ENCODE results near the gene ARMC9.
"Not testable (repeated sequence)": the region's sequence is repeated elsewhere in the genome, so short reads cannot be mapped to it uniquely, and the experiment has no call there.

Gene ARMC9

DNA sequence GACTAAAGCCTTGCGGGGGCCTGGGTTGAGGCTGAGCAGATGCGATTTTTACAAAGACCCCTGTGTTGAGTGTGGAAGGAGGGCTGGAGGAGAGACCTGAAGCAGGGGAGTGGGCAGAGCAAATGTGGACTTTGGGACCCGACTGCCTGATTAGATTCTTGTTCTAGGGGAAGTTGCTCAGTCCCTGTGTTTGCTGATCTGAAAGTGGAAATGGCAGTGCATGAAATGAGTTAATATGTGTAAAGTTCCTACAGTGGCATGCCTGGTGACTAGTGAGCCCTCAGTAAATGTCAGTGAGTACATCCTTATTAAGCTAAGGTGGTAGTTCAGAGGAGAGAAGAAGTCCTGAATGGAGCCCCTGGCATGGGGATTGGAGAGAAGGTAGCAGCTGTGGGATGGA is 52.3 kb downstream of the ARMC9 start:
- no peaks in the 10 kb centered on the region for H3K27me3 ChIP-seq (replicated peaks; ENCODE audit: control insufficient read depth, insufficient read depth, low read length)
- TF ChIP-seq, protein P1, sequence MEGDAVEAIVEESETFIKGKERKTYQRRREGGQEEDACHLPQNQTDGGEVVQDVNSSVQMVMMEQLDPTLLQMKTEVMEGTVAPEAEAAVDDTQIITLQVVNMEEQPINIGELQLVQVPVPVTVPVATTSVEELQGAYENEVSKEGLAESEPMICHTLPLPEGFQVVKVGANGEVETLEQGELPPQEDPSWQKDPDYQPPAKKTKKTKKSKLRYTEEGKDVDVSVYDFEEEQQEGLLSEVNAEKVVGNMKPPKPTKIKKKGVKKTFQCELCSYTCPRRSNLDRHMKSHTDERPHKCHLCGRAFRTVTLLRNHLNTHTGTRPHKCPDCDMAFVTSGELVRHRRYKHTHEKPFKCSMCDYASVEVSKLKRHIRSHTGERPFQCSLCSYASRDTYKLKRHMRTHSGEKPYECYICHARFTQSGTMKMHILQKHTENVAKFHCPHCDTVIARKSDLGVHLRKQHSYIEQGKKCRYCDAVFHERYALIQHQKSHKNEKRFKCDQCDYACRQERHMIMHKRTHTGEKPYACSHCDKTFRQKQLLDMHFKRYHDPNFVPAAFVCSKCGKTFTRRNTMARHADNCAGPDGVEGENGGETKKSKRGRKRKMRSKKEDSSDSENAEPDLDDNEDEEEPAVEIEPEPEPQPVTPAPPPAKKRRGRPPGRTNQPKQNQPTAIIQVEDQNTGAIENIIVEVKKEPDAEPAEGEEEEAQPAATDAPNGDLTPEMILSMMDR (IDR thresholded peaks at IDR 0.05; ENCODE audit: insufficient read depth, low read length, poor library complexity, severe bottlenecking) = no peak
- H3K36me3 ChIP-seq (ENCODE audit: control insufficient read depth, insufficient read depth, low read length) = no peaks in the 10 kb centered on the region; the same call in 1 of the 2 replicates
- no peak for DNase-seq (ENCODE audit: extremely low read depth, insufficient read length)
- no peak overlapping the region for H3K4me3 ChIP-seq (replicated peaks; ENCODE audit: low read depth, low read length)

DNA sequence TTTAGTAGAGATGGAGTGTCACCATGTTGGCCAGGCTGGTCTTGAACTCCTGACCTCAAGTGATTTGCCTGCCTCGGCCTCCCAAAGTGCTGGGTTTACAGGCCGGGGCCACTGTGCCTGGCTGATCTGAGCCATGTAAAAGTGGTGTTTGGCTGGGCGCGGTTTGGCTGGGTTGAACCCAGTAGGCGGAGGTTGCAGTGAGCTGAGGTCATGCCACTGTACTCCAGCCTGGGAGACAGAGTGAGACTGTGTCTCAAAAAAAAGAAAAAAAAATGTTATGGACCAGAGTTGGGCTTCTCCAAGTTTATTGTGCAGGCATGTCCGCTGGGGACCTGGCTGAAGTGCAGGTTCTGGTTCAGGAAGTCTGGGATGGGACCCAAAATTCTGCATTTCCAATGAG is 54.9 kb downstream of the ARMC9 start:
- H3K36me3 ChIP-seq (ENCODE audit: control insufficient read depth, insufficient read depth, low read length); H3K4me3 ChIP-seq (replicated peaks; ENCODE audit: low read depth, low read length); DNase-seq (ENCODE audit: extremely low read depth, insufficient read length); H3K27me3 ChIP-seq (replicated peaks; ENCODE audit: control insufficient read depth, insufficient read depth, low read length): not testable (repeated sequence)

DNA sequence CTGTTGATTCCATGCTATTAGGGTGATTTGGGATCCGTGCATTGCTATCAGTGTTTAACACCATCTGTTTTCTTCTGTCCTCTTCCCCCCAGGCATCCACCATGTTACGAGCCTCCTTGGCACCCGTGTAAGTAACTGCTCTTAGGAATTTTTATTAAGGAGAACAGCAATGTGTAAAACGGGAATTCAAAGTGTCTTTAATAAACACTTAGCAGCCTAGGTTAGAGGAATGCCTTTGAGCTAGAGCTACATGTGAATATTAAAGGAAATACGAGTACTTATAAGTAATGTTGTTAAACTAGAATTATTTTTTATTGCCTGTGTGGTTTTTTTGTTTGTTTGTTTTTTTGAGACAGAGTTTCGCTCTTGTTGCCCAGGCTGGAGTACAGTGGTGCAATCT is 58.1 kb downstream of the ARMC9 start:
- DNase-seq (ENCODE audit: extremely low read depth, insufficient read length) = no peak
- no peak overlapping the region for H3K4me3 ChIP-seq (replicated peaks; ENCODE audit: low read depth, low read length)
- no peaks in the 10 kb centered on the region for H3K27me3 ChIP-seq (replicated peaks; ENCODE audit: control insufficient read depth, insufficient read depth, low read length)
- no peaks in the 10 kb centered on the region; the same call in none of the 2 replicates for H3K36me3 ChIP-seq (ENCODE audit: control insufficient read depth, insufficient read depth, low read length)
- TF ChIP-seq, protein P1 (IDR thresholded peaks at IDR 0.05; ENCODE audit: insufficient read depth, low read length, poor library complexity, severe bottlenecking) = no peak

DNA sequence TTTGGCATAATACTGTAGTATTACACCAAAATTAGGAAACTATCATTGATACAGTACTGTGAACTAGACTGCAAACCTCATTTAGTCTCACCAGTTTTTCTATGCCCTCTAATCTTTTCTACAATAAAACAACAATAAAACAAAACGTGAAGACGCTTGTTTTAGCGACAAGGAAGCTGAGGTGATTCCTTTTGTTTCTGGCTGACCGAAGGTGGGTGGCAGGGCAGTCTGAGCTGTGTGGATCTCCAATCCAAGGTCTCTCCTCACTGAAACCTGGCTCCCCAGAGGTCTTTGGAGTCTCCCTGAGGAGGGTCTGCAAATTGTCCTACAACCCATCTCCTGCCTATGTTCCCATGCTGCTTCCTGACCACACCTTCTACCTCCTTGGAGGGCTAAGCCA is 59.3 kb downstream of the ARMC9 start:
- Histone ChIP-seq H3K27me3 (replicated peaks; ENCODE audit: control insufficient read depth, insufficient read depth, low read length) (no peaks in the 10 kb centered on the region), H3K4me3 (replicated peaks; ENCODE audit: low read depth, low read length) (no peak overlapping the region), H3K36me3 (ENCODE audit: control insufficient read depth, insufficient read depth, low read length) (no peaks in the 10 kb centered on the region; the same call in none of the 2 replicates)
- TF ChIP-seq, protein P1 (IDR thresholded peaks at IDR 0.05; ENCODE audit: insufficient read depth, low read length, poor library complexity, severe bottlenecking) = no peak
- DNase-seq (ENCODE audit: extremely low read depth, insufficient read length) = no peak

DNA sequence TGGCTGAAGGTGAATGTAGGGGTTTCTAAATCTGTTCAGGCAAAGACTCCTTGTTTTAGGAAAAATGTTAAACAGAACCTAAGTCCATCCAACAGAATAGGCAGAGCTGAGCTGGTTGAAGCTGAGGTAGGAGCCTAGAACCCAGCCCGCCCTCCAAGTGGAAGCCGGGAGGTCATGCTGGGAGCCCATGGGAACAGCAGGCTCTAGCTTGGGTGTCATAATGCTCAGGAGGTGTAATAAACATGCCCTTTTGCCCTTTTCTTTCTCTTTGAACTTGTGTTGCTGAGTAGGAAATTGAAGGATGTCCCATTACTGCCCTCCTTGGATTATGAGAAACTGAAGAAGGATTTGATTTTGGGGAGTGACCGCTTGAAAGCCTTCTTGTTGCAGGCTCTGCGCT is 60.3 kb downstream of the ARMC9 start:
- TF ChIP-seq, protein P1 (IDR thresholded peaks at IDR 0.05; ENCODE audit: insufficient read depth, low read length, poor library complexity, severe bottlenecking) = no peak
- Histone ChIP-seq H3K27me3 (replicated peaks; ENCODE audit: control insufficient read depth, insufficient read depth, low read length) (no peaks in the 10 kb centered on the region), H3K4me3 (replicated peaks; ENCODE audit: low read depth, low read length) (no peak overlapping the region), H3K36me3 (ENCODE audit: control insufficient read depth, insufficient read depth, low read length) (no peaks in the 10 kb centered on the region; the same call in none of the 2 replicates)
- DNase-seq (ENCODE audit: extremely low read depth, insufficient read length) = no peak

DNA sequence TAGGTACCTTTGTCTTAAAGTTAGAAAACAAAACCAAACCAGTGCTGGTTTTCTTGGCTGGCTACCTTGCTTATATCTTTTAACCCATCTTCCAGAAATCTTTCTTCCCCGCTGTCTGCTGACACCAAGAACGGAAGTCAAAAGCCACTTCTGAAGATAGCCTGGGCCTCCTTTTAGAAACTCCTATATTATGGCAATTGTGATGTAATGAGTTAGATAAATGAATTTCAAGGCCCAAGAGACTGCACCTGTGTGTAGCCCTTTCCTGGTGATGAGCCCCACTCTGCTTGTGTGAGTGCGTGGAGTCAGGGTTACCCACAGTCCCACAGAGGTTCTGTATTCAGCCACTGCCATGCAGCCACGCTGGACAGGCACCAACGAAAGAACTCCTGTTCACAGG is 60.7 kb downstream of the ARMC9 start:
- no peaks in the 10 kb centered on the region; the same call in none of the 2 replicates for H3K36me3 ChIP-seq (ENCODE audit: control insufficient read depth, insufficient read depth, low read length)
- TF ChIP-seq, protein P1 (IDR thresholded peaks at IDR 0.05; ENCODE audit: insufficient read depth, low read length, poor library complexity, severe bottlenecking) = no peak
- H3K4me3 ChIP-seq (replicated peaks; ENCODE audit: low read depth, low read length) = no peak overlapping the region
- no peaks in the 10 kb centered on the region for H3K27me3 ChIP-seq (replicated peaks; ENCODE audit: control insufficient read depth, insufficient read depth, low read length)
- no peak for DNase-seq (ENCODE audit: extremely low read depth, insufficient read length)

Measured in GM06990 (cell line).